Endothelial cell of umbilical vein (primary cell): ENCODE data around the gene MEF2D. TPM values are rescaled to one million over a fixed set of nuclear protein-coding genes. Genes with fewer than 3 reads are reported as not detected.

ENCODE experiments used
- BruUV-seq: library from RNA; stranded (reverse); fragments of 400-500 nt; replicated peaks from 2 replicates; lab custom pipeline; 2021; lab: Mats Ljungman, UMichigan
- CTCF ChIA-PET: fragments of 300-600, 350-600 bp; sonication (Branson Sonifier 250); formaldehyde crosslinking; loops from one replicate; lab custom pipeline; 2021; ENCODE audit warnings: antibody characterized with exemption, inconsistent platforms; lab: Charles Lee
- POLR2A ChIA-PET: fragments of 300-600, 350-600 bp; sonication (Branson Sonifier 250); formaldehyde crosslinking; loops from one replicate; lab custom pipeline; 2021; ENCODE audit warnings: antibody characterized with exemption, inconsistent platforms; lab: Charles Lee
- DNase-seq: peaks from one replicate; pipeline ENCODE4 v3.0.0-alpha.2; 2011; ENCODE audit warnings: low read depth, low spot score
- FAIRE-seq: peaks from 2 replicates; lab custom pipeline; 2011; peaks lifted over from hg19 to GRCh38; lab: Jason Lieb, UNC
- H2AFZ ChIP-seq: 2 replicates; pipeline ENCODE4 v1.6.0; 2012; ENCODE audit warnings: low read depth, low read length, control low read depth, inconsistent platforms
- H3K27ac ChIP-seq: 2 replicates; pipeline ENCODE4 v1.5.1; 2011; ENCODE audit warnings: low read depth, mild to moderate bottlenecking, control low read depth, low read length, moderate library complexity; ENCODE audit not compliant: insufficient read depth
- H3K27me3 ChIP-seq, 2 experiments: 2 replicates each; pipeline versions ENCODE4 v1.6.0 to v1.6.1; 2011; ENCODE audit warnings: low read length in 2 of 2, mixed read lengths in 1 of 2; ENCODE audit not compliant: control insufficient read depth in 2 of 2, insufficient read depth in 2 of 2
- H3K36me3 ChIP-seq, 2 experiments: 2 replicates in 1 of 2; 3 replicates in 1 of 2; pipeline ENCODE4 v1.5.1; 2011; ENCODE audit warnings: low read length in 2 of 2, mild to moderate bottlenecking in 1 of 2, moderate library complexity in 1 of 2; ENCODE audit not compliant: control insufficient read depth in 2 of 2, insufficient read depth in 2 of 2; ENCODE audit errors: extremely low read depth in 1 of 2
- H3K4me1 ChIP-seq: 3 replicates; pipeline ENCODE4 v1.5.1; 2011; ENCODE audit warnings: mild to moderate bottlenecking, low read length; ENCODE audit not compliant: control insufficient read depth, insufficient read depth; ENCODE audit errors: extremely low read depth
- H3K4me2 ChIP-seq: 2 replicates; pipeline ENCODE4 v1.6.1; 2011; ENCODE audit warnings: low read length, control low read depth, mixed read lengths; ENCODE audit not compliant: insufficient read depth
- H3K4me3 ChIP-seq, 3 experiments: fragments of 200-600 bp in 1 of 3; sonication (generic), shearing (Covaris generic) in 1 of 3; replicated peaks in 1 of 3; 2 replicates each; pipeline ENCODE4 v1.5.1; 2011 to 2016; ENCODE audit warnings: control low read depth in 3 of 3, low read length in 3 of 3, mild to moderate bottlenecking in 2 of 3, inconsistent platforms in 1 of 3, low read depth in 1 of 3, moderate library complexity in 1 of 3; ENCODE audit not compliant: insufficient read depth in 1 of 3
- H3K79me2 ChIP-seq: 2 replicates; pipeline ENCODE4 v1.6.0; 2012; ENCODE audit warnings: low read length, inconsistent platforms; ENCODE audit not compliant: control insufficient read depth, insufficient read depth
- H3K9ac ChIP-seq: replicated peaks from 2 replicates; pipeline ENCODE3; 2011; ENCODE audit warnings: low read length, control low read depth; ENCODE audit not compliant: insufficient read depth; ENCODE audit errors: extremely low read depth
- H3K9me1 ChIP-seq: replicated peaks from 3 replicates; pipeline ENCODE4 v1.6.0; 2011; ENCODE audit warnings: mild to moderate bottlenecking, low read length; ENCODE audit not compliant: control insufficient read depth, insufficient read depth; ENCODE audit errors: extremely low read depth
- H3K9me3 ChIP-seq: replicated peaks from 2 replicates; pipeline ENCODE4 v1.5.1; 2012; ENCODE audit warnings: low read length, inconsistent platforms; ENCODE audit not compliant: control insufficient read depth, insufficient read depth
- H4K20me1 ChIP-seq: replicated peaks from 2 replicates; pipeline ENCODE3; 2011; ENCODE audit warnings: mild to moderate bottlenecking, low read length; ENCODE audit not compliant: control insufficient read depth, insufficient read depth; ENCODE audit errors: extremely low read depth
- CTCF ChIP-seq, 2 donors: IDR thresholded peaks; 1 replicate in 1 of 2; 2 replicates in 1 of 2; pipeline ENCODE4 v1.5.1; 2011; ENCODE audit warnings: low read length in 2 of 2, mild to moderate bottlenecking in 2 of 2, moderate library complexity in 2 of 2, control low read depth in 1 of 2, inconsistent platforms in 1 of 2, low read depth in 1 of 2; ENCODE audit not compliant: insufficient read depth in 1 of 2; ENCODE audit errors: extremely low read depth in 1 of 2
- EZH2 ChIP-seq: IDR thresholded peaks from 2 replicates; pipeline ENCODE4 v1.6.1; 2012; ENCODE audit warnings: borderline replicate concordance, low read depth, mild to moderate bottlenecking, moderate library complexity, low read length, inconsistent platforms; ENCODE audit not compliant: severe bottlenecking
- FOS ChIP-seq: IDR thresholded peaks from 2 replicates; pipeline ENCODE4 v1.6.1; 2011; ENCODE audit warnings: mild to moderate bottlenecking, low read length, moderate library complexity, borderline replicate concordance; ENCODE audit not compliant: insufficient read depth
- GATA2 ChIP-seq: IDR thresholded peaks from 2 replicates; pipeline ENCODE4 v1.7.0; 2011; ENCODE audit warnings: low read depth, mild to moderate bottlenecking, moderate library complexity, mixed read lengths, low read length; ENCODE audit not compliant: insufficient read length, insufficient read depth
- JUN ChIP-seq: IDR thresholded peaks from 2 replicates; pipeline ENCODE4 v1.6.1; 2011; ENCODE audit warnings: borderline replicate concordance, low read depth; ENCODE audit not compliant: insufficient read length, insufficient read depth
- MAX ChIP-seq: IDR thresholded peaks from 2 replicates; pipeline ENCODE4 v1.6.1; 2011; ENCODE audit not compliant: insufficient read depth, insufficient read length
- MYC ChIP-seq: IDR thresholded peaks from one replicate; pipeline ENCODE4 v1.6.1; 2011; ENCODE audit warnings: mild to moderate bottlenecking, low read depth, low read length
- POLR2A ChIP-seq: IDR thresholded peaks from 2 replicates; pipeline ENCODE4 v1.6.1; 2012; ENCODE audit warnings: low read depth, mild to moderate bottlenecking, control low read depth, low read length
- POLR2AphosphoS5 ChIP-seq: IDR thresholded peaks from 2 replicates; pipeline ENCODE4 v1.6.1; 2012; ENCODE audit warnings: low read depth, mild to moderate bottlenecking, control low read depth, low read length, moderate library complexity; ENCODE audit not compliant: insufficient read depth
- dilution Hi-C: fragments of 300-500 bp; cut with MboI; formaldehyde crosslinking; loops from one replicate; pipeline ENCODE4 v1.15.0; 2019; ENCODE audit warnings: low sequenced_read_pairs; ENCODE audit not compliant: extremely low pct_ligation_motif_present
- intact Hi-C: fragments of 100-400 bp; cut with micrococcal nuclease; formaldehyde crosslinking; loops from one replicate; pipeline ENCODE4 v1.10.0; 2022
- polyA plus RNA-seq, 4 experiments: library from polyadenylated mRNA; depleted of rRNA in 3 of 4; stranded (reverse) in 3 of 4; unstranded in 1 of 4; fragments of >200 nt; gene quantifications; 2 replicates each; pipeline versions ENCODE4 v1.2.1 to v1.2.3, GENCODE V29; 2011 to 2012; ENCODE audit warnings: missing spikeins in 1 of 4
- total RNA-seq: library from RNA; stranded (reverse); gene quantifications from 2 replicates; pipeline ENCODE4 v1.2.3, GENCODE V29; 2021

MEF2D gene
- total and polyA plus RNA-seq, 2 donors (not counting 3 experiments of a cell fraction or from before 2014, with no cell fraction given): 45.4 to 52.2 TPM

GRCh38 chr1:156448134-156448967 is 52.2 kb downstream of the MEF2D start:
- no peaks in the 10 kb centered on the region for H3K79me2 ChIP-seq
- TF ChIP-seq FOS (no peak), MAX (no peak), CTCF (IDR thresholded peaks at IDR 0.05; ENCODE audit: extremely low read depth in 1 of 2, insufficient read depth in 1 of 2, low read depth in 1 of 2, low read length in 2 of 2) (no peak), POLR2A (no peak), EZH2 (no peak), JUN (no peak), GATA2 (no peak), POLR2AphosphoS5 (no peak), MYC (no peak)
- no peak overlapping the region for H3K4me3 ChIP-seq
- ChIA-PET POLR2A (no interaction called here), CTCF (interaction anchor here (0.9 to 8.5 kb wide), 3 partner anchors 9 to 63 kb away, joined by 3 to 146 read pairs (median 3); no protein-coding TSS in a partner anchor)
- H3K27ac ChIP-seq: no peak overlapping the region
- FAIRE-seq: no peak
- H3K9me1 ChIP-seq: no peaks in the 10 kb centered on the region
- H3K4me1 ChIP-seq: no peaks in the 10 kb centered on the region
- DNase-seq: no peak
- no peaks in the 10 kb centered on the region for H3K9me3 ChIP-seq
- no peaks in the 10 kb centered on the region for H3K36me3 ChIP-seq
- no peak overlapping the region for H3K4me2 ChIP-seq
- no peak overlapping the region for H2AFZ ChIP-seq
- H3K9ac ChIP-seq: no peak overlapping the region
- BruUV-seq: no TSS peak
- dilution Hi-C loops (no loop called here), intact Hi-C loops (no loop called here)
- no peaks in the 10 kb centered on the region for H4K20me1 ChIP-seq
- H3K27me3 ChIP-seq: peaks cover 27 to 36% of the 10 kb centered on the region in 2 experiments
